ENCODE results near the gene RPTOR.

Gene RPTOR

DNA sequence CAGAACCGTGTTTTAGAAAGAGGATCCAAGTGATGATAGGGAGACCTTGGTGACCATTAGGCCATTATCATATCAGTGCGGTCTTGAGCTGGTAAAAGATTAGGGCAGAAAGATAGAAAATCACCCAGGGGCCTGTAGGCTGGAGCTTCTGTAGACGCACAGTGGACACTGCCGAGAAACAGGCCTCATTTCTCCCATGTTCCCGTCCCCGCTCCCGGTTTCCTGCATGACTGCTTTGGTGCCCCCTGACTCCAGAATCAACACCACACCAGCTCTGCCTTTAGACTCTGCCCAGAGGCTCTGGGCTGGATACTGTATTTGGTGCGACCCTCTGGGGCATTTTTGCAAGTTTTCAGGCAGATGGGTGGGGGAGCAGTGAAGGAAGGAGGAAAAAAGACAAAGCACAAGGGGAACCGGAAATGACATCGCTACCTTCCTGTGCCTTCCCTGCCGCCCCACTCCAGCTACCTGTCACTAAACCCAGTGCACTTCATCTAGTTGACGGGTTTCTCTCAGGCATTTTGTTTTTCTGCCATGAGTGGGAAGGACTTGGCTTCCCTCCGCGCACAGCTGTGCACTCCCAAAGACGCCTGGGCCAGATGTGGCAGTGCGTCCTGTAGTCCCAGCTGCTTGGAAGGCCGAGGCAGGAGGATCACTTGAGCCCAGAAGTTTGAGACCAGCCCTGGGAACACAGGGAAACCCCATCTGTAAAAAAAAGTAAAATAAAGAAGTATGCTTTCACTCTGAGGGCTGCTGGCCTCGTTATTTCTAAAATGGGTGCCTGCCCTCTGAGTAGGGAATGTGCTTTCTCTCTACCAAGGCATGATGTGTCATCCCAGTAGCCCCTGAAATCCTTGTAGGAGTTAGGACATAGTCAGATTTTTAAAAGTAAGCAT, 214.1 kb downstream of the RPTOR start (continued):
- TF ChIP-seq KLF7 (tag by site-specific recombination; IDR thresholded peaks at IDR 0.05; ENCODE audit: borderline replicate concordance) (no peak), BCL11A (tag by site-specific recombination; IDR thresholded peaks at IDR 0.05; ENCODE audit: low read depth) (no peak), ZBTB17 (tag by site-specific recombination; IDR thresholded peaks at IDR 0.05) (no peak), IKZF3 (tag by site-specific recombination; IDR thresholded peaks at IDR 0.05) (no peak), ZNF529 (tag by site-specific recombination; IDR thresholded peaks at IDR 0.05; ENCODE audit: insufficient replicate concordance) (no peak), GLI2 (tag by site-specific recombination; IDR thresholded peaks at IDR 0.05; ENCODE audit: borderline replicate concordance, low read depth) (no peak), ZNF658 (tag by site-specific recombination; IDR thresholded peaks at IDR 0.05) (no peak), ZNF76 (tag by site-specific recombination; IDR thresholded peaks at IDR 0.05; ENCODE audit: borderline replicate concordance, low read depth) (no peak), ZNF585B (tag by site-specific recombination; IDR thresholded peaks at IDR 0.05) (no peak), KLF9 (tag by site-specific recombination; IDR thresholded peaks at IDR 0.05; ENCODE audit: low read depth) (no peak), ZNF19 (tag by site-specific recombination; IDR thresholded peaks at IDR 0.05; ENCODE audit: low read depth) (no peak)
- TF ChIP-seq, protein P1, sequence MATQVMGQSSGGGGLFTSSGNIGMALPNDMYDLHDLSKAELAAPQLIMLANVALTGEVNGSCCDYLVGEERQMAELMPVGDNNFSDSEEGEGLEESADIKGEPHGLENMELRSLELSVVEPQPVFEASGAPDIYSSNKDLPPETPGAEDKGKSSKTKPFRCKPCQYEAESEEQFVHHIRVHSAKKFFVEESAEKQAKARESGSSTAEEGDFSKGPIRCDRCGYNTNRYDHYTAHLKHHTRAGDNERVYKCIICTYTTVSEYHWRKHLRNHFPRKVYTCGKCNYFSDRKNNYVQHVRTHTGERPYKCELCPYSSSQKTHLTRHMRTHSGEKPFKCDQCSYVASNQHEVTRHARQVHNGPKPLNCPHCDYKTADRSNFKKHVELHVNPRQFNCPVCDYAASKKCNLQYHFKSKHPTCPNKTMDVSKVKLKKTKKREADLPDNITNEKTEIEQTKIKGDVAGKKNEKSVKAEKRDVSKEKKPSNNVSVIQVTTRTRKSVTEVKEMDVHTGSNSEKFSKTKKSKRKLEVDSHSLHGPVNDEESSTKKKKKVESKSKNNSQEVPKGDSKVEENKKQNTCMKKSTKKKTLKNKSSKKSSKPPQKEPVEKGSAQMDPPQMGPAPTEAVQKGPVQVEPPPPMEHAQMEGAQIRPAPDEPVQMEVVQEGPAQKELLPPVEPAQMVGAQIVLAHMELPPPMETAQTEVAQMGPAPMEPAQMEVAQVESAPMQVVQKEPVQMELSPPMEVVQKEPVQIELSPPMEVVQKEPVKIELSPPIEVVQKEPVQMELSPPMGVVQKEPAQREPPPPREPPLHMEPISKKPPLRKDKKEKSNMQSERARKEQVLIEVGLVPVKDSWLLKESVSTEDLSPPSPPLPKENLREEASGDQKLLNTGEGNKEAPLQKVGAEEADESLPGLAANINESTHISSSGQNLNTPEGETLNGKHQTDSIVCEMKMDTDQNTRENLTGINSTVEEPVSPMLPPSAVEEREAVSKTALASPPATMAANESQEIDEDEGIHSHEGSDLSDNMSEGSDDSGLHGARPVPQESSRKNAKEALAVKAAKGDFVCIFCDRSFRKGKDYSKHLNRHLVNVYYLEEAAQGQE (tag by site-specific recombination; IDR thresholded peaks at IDR 0.05), result no peak
- TF ChIP-seq, protein P2, sequence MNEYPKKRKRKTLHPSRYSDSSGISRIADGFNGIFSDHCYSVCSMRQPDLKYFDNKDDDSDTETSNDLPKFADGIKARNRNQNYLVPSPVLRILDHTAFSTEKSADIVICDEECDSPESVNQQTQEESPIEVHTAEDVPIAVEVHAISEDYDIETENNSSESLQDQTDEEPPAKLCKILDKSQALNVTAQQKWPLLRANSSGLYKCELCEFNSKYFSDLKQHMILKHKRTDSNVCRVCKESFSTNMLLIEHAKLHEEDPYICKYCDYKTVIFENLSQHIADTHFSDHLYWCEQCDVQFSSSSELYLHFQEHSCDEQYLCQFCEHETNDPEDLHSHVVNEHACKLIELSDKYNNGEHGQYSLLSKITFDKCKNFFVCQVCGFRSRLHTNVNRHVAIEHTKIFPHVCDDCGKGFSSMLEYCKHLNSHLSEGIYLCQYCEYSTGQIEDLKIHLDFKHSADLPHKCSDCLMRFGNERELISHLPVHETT (tag by site-specific recombination; IDR thresholded peaks at IDR 0.05), result no peak
- TF ChIP-seq, protein P3, sequence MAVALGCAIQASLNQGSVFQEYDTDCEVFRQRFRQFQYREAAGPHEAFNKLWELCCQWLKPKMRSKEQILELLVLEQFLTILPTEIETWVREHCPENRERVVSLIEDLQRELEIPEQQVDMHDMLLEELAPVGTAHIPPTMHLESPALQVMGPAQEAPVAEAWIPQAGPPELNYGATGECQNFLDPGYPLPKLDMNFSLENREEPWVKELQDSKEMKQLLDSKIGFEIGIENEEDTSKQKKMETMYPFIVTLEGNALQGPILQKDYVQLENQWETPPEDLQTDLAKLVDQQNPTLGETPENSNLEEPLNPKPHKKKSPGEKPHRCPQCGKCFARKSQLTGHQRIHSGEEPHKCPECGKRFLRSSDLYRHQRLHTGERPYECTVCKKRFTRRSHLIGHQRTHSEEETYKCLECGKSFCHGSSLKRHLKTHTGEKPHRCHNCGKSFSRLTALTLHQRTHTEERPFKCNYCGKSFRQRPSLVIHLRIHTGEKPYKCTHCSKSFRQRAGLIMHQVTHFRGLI (tag by site-specific recombination; IDR thresholded peaks at IDR 0.05), result no peak
- TF ChIP-seq, protein P4, sequence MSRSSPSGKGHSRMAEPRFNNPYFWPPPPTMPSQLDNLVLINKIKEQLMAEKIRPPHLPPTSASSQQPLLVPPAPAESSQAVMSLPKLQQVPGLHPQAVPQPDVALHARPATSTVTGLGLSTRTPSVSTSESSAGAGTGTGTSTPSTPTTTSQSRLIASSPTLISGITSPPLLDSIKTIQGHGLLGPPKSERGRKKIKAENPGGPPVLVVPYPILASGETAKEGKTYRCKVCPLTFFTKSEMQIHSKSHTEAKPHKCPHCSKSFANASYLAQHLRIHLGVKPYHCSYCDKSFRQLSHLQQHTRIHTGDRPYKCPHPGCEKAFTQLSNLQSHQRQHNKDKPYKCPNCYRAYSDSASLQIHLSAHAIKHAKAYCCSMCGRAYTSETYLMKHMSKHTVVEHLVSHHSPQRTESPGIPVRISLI (tag by site-specific recombination; IDR thresholded peaks at IDR 0.05), result no peak

DNA sequence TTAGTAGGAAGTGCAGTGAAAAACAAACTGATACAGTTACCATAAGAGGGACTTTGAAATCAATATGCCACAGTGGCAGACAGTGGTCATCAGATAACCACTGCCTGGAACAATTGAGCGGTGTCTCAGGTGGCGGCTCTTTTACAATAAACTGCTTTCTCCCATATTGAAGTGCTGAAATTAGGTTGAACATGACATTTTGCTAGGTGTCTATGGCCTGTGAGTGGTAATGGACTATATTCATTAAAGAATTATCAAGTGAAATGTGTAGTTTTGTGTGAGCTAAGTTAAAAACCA, 214.7 kb downstream of the RPTOR start:
- peaks cover 6% of the 10 kb centered on the region; the same call in 1 of the 2 replicates for H3K4me1 ChIP-seq (ENCODE audit: control insufficient read depth, insufficient read depth, low read length)
- CTCF ChIA-PET, result interaction anchor here (0.7 kb wide), 1 partner anchor 291 kb away, joined by 4 read pairs; no protein-coding TSS in a partner anchor
- no peak for TF ChIP-seq ZNF600 (tag by site-specific recombination; IDR thresholded peaks at IDR 0.05)
- TF ChIP-seq ZNF24 (tag by site-specific recombination; IDR thresholded peaks at IDR 0.05), result no peak
- TF ChIP-seq ZNF510 (tag by site-specific recombination; IDR thresholded peaks at IDR 0.05; ENCODE audit: insufficient replicate concordance), result no peak
- no peak for TF ChIP-seq ZNF521 (tag by site-specific recombination; IDR thresholded peaks at IDR 0.05)
- TF ChIP-seq GFI1B (tag by site-specific recombination; IDR thresholded peaks at IDR 0.05), result no peak
- TF ChIP-seq REPIN1 (tag by site-specific recombination; IDR thresholded peaks at IDR 0.05; ENCODE audit: low read depth), result no peak
- TF ChIP-seq, protein P5, sequence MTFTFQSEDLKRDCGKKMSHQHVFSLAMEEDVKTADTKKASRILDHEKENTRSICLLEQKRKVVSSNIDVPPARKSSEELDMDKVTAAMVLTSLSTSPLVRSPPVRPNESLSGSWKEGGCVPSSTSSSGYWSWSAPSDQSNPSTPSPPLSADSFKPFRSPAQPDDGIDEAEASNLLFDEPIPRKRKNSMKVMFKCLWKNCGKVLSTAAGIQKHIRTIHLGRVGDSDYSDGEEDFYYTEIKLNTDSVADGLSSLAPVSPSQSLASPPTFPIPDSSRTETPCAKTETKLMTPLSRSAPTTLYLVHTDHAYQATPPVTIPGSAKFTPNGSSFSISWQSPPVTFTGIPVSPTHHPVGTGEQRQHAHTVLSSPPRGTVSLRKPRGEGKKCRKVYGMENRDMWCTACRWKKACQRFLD (tag by site-specific recombination; IDR thresholded peaks at IDR 0.05), result no peak
- TF ChIP-seq ZBTB1 (tag by site-specific recombination; IDR thresholded peaks at IDR 0.05), result no peak
- TF ChIP-seq, protein P6, sequence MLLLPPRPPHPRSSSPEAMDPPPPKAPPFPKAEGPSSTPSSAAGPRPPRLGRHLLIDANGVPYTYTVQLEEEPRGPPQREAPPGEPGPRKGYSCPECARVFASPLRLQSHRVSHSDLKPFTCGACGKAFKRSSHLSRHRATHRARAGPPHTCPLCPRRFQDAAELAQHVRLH (tag by site-specific recombination; IDR thresholded peaks at IDR 0.05), result no peak
- no peak for TF ChIP-seq OSR2 (tag by site-specific recombination; IDR thresholded peaks at IDR 0.05)
- no peak for TF ChIP-seq SP2 (tag by site-specific recombination; IDR thresholded peaks at IDR 0.05)
- no peak for TF ChIP-seq GLIS1 (tag by site-specific recombination; IDR thresholded peaks at IDR 0.05)
- no peak for TF ChIP-seq SP7 (tag by site-specific recombination; IDR thresholded peaks at IDR 0.05)
- TF ChIP-seq ZNF112 (tag by site-specific recombination; IDR thresholded peaks at IDR 0.05), result no peak

More for the DNA sequence above, 214.7 kb downstream of the RPTOR start:
- H3K9me3 ChIP-seq (ENCODE audit: control insufficient read depth, insufficient read depth, low read depth, low read length), result no peaks in the 10 kb centered on the region
- no peak overlapping the region for H3K4me3 ChIP-seq (ENCODE audit: low read depth, low read length)
- POLR2A ChIA-PET, result no interaction called here
- peaks cover 0 to 29% of the 10 kb centered on the region in 2 experiments; a peak in 1 of 3 replicates for H3K36me3 ChIP-seq (ENCODE audit: control insufficient read depth in 2 of 2, insufficient read depth in 1 of 2, low read length in 2 of 2)
- no peak overlapping the region for H3K27ac ChIP-seq (ENCODE audit: extremely low read depth, low read depth, low read length)
